Neural cell (in vitro differentiated cells): ENCODE measurements around the gene TRIM9.

Experiments
- EP300 ChIP-seq: fragments of 450-650 bp; conservative IDR thresholded peaks from 2 replicates; pipeline ENCODE4 v1.6.1; 2014; ENCODE audit warnings: antibody characterized with exemption, mild to moderate bottlenecking, moderate library complexity; ENCODE audit not compliant: poor library complexity, severe bottlenecking
- EZH2 ChIP-seq: fragments of 200-600, 300-800 bp; shearing (Covaris generic), sonication (generic); IDR thresholded peaks from 2 replicates; pipeline ENCODE4 v1.6.1; 2014; ENCODE audit warnings: antibody characterized with exemption, low read length, borderline replicate concordance, mild to moderate bottlenecking; ENCODE audit not compliant: insufficient read depth, poor library complexity, severe bottlenecking
- MXI1 ChIP-seq: fragments of 450-650 bp; conservative IDR thresholded peaks from 2 replicates; pipeline ENCODE4 v1.6.1; 2014; ENCODE audit warnings: antibody characterized with exemption, mild to moderate bottlenecking; ENCODE audit not compliant: poor library complexity, severe bottlenecking
- POLR2AphosphoS5 ChIP-seq: IDR thresholded peaks from 2 replicates; pipeline ENCODE4 v1.6.1; 2012
- RAD21 ChIP-seq: fragments of 450-650 bp; conservative IDR thresholded peaks from 2 replicates; pipeline ENCODE4 v1.6.1; 2014; ENCODE audit warnings: antibody characterized with exemption, mild to moderate bottlenecking, moderate library complexity
- SMC3 ChIP-seq: fragments of 450-650 bp; conservative IDR thresholded peaks from 2 replicates; pipeline ENCODE4 v1.6.1; 2014; ENCODE audit warnings: antibody characterized with exemption, mild to moderate bottlenecking, moderate library complexity; ENCODE audit not compliant: poor library complexity
- TAF1 ChIP-seq: IDR thresholded peaks from 2 replicates; pipeline ENCODE4 v1.6.1; 2012; ENCODE audit warnings: low read depth
- TF ChIP-seq, protein P1 (sequence below): fragments of 450-650 bp; IDR thresholded peaks from 2 replicates; pipeline ENCODE4 v1.5.1; 2014; ENCODE audit warnings: antibody characterized with exemption, mild to moderate bottlenecking, moderate library complexity; ENCODE audit not compliant: poor library complexity, severe bottlenecking
- TF ChIP-seq, protein P2 (sequence below): IDR thresholded peaks from 2 replicates; pipeline ENCODE4 v1.6.1; 2012; ENCODE audit warnings: borderline replicate concordance

DNA sequence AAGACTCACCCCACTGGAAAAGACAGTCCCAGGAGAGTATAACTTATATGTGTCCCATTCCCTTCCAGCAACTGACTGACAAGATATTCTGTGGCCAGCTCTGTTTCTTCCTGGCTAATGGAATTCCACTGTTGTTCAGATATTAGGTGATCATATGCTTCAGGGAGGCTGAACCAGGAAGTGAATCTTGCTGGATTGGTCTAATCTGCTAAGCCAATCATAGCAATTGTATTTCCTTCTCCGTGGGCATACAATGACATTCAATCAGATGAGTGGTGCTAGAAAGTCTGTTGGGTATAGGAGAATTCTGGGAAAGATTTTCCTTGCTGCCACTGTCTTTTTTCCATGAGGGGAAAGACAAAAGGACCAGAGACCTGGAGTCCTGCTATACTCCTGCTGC lies 162.7 kb downstream of the TRIM9 start:
- TF ChIP-seq, protein P1, sequence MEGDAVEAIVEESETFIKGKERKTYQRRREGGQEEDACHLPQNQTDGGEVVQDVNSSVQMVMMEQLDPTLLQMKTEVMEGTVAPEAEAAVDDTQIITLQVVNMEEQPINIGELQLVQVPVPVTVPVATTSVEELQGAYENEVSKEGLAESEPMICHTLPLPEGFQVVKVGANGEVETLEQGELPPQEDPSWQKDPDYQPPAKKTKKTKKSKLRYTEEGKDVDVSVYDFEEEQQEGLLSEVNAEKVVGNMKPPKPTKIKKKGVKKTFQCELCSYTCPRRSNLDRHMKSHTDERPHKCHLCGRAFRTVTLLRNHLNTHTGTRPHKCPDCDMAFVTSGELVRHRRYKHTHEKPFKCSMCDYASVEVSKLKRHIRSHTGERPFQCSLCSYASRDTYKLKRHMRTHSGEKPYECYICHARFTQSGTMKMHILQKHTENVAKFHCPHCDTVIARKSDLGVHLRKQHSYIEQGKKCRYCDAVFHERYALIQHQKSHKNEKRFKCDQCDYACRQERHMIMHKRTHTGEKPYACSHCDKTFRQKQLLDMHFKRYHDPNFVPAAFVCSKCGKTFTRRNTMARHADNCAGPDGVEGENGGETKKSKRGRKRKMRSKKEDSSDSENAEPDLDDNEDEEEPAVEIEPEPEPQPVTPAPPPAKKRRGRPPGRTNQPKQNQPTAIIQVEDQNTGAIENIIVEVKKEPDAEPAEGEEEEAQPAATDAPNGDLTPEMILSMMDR: no peak
- no peak for TF ChIP-seq POLR2AphosphoS5
- TF ChIP-seq, protein P2, sequence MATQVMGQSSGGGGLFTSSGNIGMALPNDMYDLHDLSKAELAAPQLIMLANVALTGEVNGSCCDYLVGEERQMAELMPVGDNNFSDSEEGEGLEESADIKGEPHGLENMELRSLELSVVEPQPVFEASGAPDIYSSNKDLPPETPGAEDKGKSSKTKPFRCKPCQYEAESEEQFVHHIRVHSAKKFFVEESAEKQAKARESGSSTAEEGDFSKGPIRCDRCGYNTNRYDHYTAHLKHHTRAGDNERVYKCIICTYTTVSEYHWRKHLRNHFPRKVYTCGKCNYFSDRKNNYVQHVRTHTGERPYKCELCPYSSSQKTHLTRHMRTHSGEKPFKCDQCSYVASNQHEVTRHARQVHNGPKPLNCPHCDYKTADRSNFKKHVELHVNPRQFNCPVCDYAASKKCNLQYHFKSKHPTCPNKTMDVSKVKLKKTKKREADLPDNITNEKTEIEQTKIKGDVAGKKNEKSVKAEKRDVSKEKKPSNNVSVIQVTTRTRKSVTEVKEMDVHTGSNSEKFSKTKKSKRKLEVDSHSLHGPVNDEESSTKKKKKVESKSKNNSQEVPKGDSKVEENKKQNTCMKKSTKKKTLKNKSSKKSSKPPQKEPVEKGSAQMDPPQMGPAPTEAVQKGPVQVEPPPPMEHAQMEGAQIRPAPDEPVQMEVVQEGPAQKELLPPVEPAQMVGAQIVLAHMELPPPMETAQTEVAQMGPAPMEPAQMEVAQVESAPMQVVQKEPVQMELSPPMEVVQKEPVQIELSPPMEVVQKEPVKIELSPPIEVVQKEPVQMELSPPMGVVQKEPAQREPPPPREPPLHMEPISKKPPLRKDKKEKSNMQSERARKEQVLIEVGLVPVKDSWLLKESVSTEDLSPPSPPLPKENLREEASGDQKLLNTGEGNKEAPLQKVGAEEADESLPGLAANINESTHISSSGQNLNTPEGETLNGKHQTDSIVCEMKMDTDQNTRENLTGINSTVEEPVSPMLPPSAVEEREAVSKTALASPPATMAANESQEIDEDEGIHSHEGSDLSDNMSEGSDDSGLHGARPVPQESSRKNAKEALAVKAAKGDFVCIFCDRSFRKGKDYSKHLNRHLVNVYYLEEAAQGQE: no peak
- TF ChIP-seq EZH2: no peak
- no peak for TF ChIP-seq SMC3
- no peak for TF ChIP-seq EP300
- no peak for TF ChIP-seq TAF1
- TF ChIP-seq RAD21: no peak
- TF ChIP-seq MXI1: no peak
